Stimulated activated CD8-positive, alpha-beta memory T cell treated with anti-CD3 and anti-CD28 coated beads, Interleukin-7, amount 100 ng/mL, for 4 hours (primary cell): ENCODE data around the gene LRRTM1.

ENCODE experiments used
- DNase-seq, 2 donors: peaks; one replicate each; pipeline ENCODE4 v3.0.0-alpha.2; 2020; ENCODE audit warnings: low read depth in 2 of 2

LRRTM1 gene

DNA sequence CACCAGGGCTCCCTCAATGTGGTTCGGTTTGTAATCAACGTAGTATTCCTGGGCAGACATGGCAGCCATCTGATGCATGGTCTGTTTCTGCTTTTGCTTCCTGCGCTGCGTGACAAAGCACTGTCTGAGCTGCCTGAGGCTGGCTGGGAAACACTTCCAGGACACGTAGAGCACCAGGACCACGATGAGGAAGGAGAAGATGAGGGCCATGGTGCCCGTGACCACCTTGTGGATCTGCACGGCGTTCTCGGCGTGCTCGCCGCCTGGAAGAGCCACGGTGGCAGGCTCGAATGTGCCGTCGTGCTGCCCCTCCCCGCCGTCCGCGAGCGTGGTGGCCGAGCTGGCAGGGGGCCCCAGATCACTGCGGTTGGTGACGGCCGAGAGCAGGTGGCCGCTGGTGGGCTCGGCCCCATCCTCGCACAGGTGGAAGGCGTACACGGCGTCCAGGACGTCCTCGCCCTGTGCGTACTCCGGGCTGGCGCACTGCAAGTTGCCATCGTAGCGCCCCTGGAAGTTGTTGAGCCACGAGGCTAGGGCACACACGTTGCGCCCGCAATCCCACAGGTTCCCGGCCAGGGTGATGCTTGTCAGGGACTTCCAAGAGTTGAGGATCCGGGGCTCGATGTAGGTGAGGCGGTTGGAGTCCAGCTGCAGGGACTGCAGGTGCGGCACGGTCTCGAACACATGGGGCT lies 2.1 kb downstream of the LRRTM1 start:
- DNase-seq: no peak

DNA sequence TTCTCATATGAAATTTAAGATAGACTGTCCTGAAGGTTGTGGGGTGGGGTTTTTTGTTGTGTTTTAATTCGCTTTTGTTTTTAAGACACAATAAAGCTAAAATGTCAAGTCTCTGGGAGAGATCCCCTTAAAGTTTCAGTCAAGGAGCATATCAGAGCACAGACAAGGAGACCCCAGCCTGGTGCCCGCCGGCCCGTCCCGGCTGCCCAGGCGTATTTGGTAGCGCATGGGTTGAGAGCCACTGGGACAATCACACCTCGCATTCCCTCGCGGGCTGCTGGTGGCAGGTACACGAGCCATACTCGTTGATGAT lies 2.6 kb downstream of the LRRTM1 start:
- DNase-seq: no peak

DNA sequence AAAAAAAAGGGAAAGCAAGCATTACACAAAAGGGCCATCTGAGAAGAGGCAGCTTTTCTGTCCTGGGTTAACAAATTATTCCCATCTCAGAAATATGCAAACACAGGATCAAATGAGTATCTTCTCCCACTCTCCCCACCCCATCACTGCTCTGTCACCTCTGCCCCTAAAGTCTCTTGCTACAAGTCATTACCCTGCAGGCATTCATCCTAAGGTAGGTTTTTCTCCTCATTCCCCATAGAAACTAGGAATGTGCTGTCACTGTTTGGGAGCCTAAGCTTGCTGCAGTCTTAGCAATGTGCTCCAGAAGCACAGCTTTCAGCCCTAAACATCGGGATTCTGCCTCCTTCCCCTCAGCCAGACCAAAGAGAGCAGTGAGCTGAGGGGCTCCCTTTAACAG lies 3.6 kb downstream of the LRRTM1 start:
- DNase-seq: no peak

DNA sequence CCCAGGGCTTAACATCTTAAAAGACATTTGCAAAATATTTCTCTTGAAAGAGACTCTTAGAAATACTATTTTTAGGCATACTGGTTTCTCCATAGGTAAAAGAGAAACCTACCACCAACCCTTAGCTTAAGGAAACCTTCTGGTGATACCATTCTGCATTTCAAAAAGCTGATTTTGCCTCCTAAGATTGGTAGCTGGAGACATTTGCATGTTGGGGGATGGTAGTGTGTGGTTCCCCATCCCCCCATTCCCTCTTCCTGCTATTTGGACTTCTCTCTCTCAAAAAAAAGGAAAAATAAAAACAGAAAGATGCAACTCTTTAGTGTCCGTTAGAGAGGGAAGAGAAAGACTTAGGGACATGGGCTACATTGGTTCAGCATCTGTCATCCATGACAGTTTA lies 4.2 kb downstream of the LRRTM1 start:
- no peak for DNase-seq

DNA sequence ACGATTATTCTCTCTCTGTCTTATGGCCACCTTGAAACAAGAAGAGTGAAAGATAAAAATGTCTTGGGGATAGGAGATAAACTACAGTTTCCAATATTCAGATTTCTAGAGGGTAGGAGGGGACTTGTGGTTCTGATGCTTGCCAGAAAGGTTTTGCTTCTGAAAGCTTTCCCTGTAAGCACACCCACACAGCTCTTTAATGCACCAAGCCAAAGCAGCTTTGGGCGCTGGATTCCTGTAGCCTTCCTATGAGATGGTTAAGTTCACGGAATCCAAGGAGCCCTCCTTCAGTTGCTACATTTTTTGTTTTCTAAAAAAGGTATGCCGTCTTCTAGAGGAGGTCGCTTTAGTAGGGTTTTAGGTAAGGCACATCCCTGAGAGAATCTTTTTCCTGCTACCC lies 4.9 kb downstream of the LRRTM1 start:
- DNase-seq: no peak

DNA sequence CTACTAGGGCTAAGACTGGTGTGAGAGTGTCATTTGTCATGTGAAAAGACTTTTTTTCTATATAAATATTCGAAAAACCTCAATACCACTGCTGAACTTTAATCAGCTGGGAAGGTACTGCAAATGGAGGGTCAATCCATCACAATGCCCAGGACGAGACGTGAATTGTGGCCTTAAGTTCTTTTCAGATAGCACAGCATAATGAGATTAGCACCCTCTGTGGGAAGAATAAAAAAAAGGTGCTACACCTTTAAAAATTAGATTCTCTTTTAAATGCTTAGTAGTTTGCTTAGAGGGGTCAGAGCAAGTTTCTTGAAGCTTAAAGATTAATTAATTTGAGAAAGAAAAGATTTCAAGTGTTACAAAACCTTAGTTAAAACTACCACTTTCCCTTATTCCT lies 5.6 kb downstream of the LRRTM1 start:
- DNase-seq: no peak

DNA sequence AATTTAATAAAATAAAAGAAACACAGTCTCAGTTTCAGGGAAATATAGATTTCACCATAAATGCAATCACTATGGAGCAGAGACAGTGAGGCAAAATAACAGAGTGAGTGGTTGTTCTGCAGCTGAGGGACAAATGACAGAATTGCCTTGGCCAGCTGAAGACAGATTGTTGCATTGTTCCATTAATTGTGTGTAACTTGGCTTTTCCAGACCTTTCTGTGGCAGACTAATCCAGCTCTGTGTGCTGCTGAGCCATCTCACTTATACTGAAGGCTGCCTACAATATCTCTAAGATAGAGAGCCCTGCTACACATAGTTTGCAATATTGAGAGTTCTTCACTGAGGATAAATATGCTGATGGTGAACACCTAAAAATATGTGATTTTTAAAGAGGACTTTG lies 11.5 kb downstream of the LRRTM1 start:
- DNase-seq: no peak

DNA sequence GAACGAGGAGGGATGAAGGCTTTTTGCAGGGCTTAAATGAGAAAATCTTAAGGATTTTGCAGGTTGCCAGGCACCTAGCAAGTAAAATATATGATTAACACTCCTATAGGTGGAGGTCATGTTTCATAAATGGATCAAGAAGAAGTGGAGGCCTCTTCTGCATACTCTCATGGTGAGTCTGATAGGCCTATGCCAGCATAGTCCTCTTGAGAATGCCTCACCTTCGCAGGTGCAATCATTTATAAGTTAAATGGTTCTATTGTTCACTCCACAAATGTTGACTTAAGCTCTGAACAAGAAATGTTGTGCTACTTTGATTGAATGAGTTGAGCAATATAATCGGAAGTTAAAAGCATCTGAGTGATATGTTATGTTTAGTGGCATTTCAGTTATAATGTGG lies 12.1 kb downstream of the LRRTM1 start:
- DNase-seq: no peak

DNA sequence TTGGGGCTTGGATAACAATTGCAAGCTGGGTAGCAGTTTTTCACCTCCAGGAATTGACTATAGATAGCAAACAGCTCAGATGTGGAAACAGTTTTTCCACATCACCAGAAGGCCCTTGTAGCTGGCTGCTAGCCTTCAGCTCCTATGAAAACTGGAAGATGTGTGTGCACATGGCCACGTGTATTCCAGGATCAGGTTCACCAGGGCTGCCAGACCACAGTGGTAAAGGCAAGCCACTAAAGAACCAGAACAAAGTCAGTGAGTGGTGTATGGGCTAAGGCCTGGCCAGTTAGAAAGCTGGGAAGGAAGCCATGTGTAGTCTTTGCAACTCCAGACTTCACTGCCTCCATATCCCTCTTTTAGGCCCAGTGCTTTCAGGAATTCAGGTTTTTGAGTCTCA lies 12.9 kb downstream of the LRRTM1 start:
- no peak for DNase-seq

DNA sequence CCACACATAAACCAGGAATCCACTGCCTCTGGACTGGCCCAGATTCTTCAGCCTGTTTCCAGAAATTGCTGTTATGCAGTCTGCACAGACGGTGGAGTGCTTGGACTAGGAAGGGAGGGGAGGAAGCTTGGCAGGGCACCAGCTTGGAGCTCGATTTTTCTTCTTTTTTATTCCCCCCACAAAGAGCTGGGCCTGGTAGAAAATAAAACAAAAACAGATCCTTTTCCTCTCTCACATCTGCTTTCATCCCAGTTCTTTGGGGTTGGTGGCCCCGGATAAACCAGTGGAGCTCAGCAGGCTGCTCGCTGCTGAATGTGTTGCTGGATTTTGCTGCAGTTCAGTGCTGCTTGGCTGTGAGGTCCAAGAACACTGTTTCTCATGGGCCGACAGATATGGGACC lies 16.0 kb downstream of the LRRTM1 start:
- DNase-seq: no peak

DNA sequence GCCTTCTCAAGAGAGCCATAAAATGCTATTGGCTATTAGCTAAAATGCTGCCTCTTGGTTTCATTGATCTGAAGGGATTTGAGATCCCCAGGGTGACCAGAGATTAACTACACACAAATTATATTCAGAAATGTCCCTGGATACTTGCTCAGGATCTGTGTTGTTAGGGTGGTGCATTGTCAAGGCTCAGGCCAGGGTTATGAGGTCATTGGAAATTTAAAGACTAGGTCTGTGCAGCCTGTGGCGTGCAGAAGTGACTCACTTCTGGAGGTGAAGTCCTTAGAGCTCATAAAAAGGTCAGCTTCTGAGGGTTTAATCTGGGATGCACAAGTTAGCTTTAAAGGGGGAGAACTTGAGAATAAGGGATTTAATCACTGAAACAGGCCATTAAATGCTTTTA lies 23.5 kb downstream of the LRRTM1 start:
- DNase-seq: no peak

DNA sequence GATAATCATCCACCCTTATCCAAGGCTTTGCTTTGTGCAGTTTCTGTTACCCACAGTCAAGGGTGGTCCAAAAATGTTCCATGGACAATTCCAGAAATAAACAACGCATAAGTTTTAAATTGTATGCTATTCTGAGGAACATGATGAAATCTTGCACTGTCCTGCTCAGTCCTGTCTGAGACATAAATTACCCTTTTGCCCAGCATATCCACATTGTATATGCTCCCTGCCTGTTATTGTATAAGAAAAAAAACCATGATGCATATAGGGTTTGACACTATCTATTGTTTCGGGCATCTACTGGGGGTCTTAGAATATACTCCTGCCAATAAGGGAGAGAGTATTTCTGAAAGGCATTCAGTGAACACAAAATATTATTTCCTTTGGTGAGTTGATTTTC lies 24.0 kb downstream of the LRRTM1 start:
- DNase-seq: no peak

DNA sequence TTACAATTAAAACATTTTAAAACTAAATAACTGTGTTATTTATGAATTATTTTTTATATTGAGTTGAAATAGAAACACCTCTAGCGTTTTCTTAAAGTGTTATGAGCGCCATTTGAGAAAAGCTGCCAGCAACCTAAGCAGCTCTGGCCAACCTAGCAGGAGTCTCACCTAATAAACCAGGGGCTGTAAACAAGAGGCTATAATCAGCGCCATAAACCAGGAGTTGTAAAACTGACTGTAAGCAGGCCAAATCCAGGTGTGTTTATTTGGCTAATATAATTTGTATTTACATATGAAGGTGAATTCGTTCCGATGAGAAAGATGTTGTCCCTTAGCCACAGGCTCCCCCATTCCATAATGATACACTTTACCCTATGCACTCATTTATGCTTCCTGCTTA lies 34.7 kb downstream of the LRRTM1 start:
- DNase-seq: no peak

DNA sequence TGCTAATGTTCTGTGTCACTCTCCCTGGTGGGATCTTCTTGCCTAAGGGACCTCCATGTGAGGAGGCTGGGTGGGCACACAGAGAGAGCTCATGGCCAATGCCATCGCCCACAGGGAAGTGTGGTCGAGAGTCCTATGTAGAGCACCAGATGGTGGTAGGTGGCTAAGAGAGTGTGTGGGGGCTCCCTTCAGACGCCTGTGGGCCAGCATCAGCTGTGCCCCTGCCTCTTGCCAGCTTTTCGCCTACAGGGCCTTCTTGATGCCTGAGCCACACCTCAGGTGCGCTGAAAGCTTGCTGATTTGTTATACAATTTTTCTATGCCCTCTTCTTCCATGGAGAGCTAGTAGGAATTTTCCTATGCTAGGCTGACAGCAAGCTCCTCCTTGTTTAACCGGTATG lies 38.3 kb downstream of the LRRTM1 start:
- DNase-seq: no peak

DNA sequence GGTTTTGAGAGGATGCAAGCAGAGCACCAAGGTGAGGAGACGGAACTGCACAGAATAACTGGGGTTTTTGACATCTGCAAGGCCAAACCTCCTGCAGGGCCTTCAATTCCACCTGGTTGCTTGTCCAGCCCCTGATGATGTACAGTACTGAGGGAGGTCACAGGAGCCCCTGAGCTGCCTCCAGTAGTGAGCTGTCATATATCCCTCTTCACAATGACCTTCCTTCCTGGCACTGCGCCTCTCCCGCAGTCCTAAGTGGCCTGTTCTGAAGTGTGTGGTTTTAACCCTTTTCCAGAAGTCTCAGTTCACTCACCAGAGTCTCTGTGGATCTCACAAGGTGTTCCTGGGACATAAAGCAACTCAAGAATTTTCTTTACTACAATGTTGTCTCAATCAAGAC lies 45.3 kb downstream of the LRRTM1 start:
- no peak for DNase-seq

DNA sequence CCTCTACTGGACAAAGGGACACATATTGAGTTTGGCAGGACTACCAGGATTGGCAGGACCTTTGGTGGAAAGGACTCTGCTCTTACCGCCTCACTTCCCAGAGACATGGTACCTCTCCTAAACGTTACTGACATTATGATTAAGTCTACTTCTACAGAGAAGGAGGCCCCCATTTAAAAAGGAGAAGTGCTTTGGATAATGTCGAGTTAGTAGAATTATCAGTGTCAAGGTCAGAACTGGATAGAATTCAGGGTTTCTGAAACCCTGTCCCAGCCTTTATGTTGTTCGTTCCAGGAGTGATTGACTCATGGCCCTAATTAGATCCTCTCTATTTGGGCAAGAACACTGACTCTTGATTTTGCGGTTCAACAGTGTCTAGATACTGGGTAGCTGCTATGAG lies 45.8 kb downstream of the LRRTM1 start:
- no peak for DNase-seq

DNA sequence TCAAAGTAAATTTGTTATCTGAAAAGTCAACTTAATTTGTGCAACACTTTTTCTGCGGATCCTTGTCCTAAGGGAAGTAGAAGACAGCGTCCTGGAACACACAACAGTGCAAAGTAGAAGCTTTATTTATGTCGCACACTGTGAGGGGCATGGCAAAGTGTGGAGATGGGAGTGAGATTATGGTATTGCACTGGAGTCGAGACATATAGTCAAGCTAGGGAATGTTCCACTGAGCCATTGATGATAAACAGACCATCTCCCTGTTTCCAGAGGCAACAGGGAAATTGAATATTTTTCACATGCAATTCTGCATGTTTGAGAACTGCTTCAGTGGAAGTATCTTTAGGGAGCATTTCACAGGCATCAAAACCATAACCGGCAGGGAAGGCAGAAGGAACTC lies 46.2 kb downstream of the LRRTM1 start:
- no peak for DNase-seq

DNA sequence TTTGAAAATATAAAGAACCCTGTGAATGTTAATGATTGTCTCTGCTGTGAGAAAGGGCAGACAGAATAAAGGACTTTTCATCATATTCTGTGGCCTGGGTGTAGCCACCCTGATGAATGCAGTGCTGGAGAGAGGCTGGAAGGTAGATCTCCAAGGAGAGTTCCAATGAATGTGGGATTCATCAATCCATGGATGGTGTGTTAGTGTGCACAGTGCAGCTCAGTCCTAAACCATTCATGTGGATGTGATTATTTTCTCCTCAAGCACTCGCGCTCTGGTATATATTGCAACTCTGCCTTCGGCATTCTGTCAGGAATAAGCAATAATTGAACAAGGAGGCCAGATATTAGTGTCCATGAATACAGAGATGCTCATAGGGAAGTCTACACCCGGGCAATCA lies 47.1 kb downstream of the LRRTM1 start:
- DNase-seq: no peak

DNA sequence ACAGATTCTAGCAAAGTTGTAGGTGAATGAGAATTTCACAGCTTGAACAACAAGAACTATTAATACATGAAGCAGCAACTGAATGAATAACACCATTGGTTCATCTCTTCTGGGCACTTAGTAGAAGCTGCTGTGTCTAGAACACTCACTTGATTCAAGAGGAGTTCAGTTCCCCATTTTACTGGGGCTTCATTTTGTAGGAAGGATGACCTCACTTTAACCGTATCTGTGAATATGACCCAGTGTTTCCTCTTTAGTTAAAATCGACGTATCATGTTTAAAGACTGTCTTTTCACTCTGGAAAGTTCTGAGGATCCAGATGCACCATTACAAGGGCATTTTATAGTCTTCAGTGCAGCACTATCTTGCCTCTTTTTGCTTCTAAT lies 47.8 kb downstream of the LRRTM1 start:
- DNase-seq: no peak

DNA sequence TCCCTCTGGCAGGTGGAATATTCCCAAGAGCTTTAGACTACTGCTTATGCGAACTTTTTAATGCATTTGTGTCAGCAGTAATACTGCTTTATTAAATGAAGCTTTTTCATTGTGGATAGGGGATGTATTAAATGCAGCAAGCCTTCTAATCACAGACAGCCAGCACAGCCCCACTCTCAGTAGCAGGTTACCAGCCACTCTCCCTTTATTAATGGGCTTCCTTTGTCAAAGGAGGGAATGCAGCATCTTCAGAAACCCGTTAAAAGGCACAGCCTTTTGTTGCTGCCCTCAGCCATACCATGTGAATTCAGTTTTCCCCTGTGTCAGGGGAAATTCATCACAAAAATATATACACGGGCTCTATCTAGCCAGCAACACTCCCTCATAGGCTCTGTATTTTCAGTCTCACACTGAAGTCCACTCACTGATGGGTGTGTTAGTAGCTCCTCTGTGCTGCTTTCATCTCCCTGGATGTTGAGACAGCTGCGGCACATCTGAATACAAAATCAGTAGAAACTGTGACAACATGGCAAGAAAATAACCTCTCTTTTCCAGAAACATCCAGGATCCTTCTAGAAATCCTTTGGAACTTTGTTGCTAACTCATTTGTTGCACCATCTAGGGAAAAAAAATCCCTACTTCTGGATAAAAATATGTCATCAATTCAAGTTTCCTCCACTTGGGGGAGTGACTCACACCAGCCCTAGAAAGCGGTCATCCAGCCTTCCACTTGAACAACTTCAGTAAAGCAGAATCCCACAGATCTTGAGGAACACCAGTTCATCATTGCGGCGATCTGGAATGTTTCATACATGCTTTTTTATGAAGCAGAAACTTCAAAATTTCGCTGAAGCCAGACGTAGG lies 48.4 kb downstream of the LRRTM1 start:
- no peak for DNase-seq

DNA sequence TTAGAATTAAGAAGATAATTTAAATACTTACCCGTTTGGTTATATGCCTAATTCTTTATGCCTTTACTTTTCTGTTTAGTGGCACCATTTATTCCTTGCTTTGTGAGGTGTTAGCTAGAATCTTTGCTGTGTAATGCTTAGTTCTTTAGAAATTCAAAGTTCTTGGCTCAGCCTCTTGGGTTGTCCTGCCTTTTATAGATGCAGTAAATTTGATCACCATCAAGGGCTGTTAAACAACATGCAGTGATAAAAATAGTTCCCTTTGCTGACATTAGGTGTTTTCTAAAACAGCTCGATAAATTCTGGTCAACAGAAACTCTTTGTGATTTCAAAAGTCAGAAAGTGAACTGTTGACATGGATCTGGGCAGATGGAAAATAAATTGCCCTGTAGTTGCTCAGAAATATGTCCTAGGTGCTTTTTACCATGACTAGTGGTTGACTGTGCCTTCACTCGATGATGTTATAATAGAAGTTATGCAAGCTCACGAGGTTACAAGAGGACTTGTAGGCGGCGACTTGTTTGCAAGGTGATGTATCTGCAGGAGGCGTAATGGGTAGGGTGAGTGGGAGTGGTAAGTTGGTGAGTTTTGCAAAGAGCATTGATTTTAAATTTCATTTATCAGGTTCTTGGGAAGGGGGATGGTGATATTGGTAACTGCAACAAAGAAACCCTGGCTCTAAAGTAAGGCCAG lies 52.1 kb downstream of the LRRTM1 start:
- no peak for DNase-seq
